ENCODE results near the gene BNIP3. TPM values are rescaled to one million over a fixed set of nuclear protein-coding genes. Genes with fewer than 3 reads are reported as not detected.
A peak's percentile ranks its signal among the peaks of the same experiment; 100 is the strongest.

The BNIP3 gene
- total and polyA plus RNA-seq, 2 of the 13 experiments (the other 11 are each of a cell fraction or from before 2014, with no cell fraction given), result 73.7 to 223 TPM

DNA sequence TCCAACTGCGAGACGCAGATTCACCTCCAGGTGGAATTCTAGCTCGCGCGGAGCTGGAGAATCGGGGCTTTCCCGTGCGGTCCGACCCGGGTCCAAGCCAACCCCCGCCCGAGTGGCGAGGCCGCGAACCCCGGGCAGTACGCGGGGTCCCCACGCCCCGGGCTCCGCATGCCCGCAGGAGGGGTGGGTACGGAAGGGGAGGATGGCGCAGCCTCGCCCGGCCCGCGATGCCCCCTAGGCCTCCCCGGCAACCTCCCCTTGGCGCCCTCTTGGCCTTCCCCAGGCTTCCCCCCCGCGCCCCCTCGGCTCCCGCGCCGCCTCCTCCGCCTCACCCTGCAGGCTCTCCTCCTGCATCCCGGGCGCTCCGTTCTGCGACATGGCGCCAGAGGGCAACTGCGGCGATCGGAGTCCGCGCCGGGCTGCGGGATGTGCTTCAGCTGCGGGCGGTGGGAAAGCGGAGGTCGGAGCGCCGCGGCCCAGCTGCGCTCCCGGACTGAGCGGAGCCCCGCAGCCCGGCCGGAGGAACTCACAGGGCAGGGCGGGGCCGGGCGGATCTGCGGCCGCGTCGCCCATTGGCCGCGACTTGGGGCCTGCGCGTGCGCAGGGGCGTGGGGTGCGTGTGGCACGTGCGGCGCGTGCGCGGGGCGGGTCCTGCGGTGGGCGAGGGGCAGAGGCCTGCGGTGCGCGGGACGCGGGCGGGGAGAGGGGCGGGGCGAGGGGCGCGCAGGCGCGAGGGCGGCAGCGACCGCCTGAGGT is at the start of gene BNIP3 (continued):
- TF ChIP-seq KDM3A (CRISPR knock-in tag; IDR thresholded peaks at IDR 0.05; ENCODE audit: low read depth) (peak; percentile 56; the same call in 1 of the 2 replicates), JDP2 (CRISPR knock-in tag; IDR thresholded peaks at IDR 0.05; ENCODE audit: borderline replicate concordance) (no peak), NCOA1 (CRISPR knock-in tag; IDR thresholded peaks at IDR 0.05) (no peak), ATAD3A (CRISPR knock-in tag; IDR thresholded peaks at IDR 0.05) (no peak), PAF1 (CRISPR knock-in tag; IDR thresholded peaks at IDR 0.05) (no peak), CENPX (CRISPR knock-in tag; IDR thresholded peaks at IDR 0.05) (no peak), SMARCE1 (IDR thresholded peaks at IDR 0.05; ENCODE audit: borderline replicate concordance) (no peak), ZNF644 (CRISPR knock-in tag; IDR thresholded peaks at IDR 0.05; ENCODE audit: low read depth) (no peak), ZC3H13 (CRISPR knock-in tag; IDR thresholded peaks at IDR 0.05) (peak; percentile 75; the same call in 1 of the 2 replicates), ZNF782 (CRISPR knock-in tag; IDR thresholded peaks at IDR 0.05; ENCODE audit: borderline replicate concordance) (no peak; the same call in 1 of the 2 replicates), ZNF629 (CRISPR knock-in tag; conservative IDR thresholded peaks at IDR 0.05) (no peak; the same call in 1 of the 2 replicates), MYNN (CRISPR knock-in tag; IDR thresholded peaks at IDR 0.05; ENCODE audit: low read depth) (no peak), MXI1 (IDR thresholded peaks at IDR 0.05; ENCODE audit: borderline replicate concordance, low read depth, low read length) (peak; percentile 61; the same call in 1 of the 3 replicates), DMAP1 (CRISPR knock-in tag; IDR thresholded peaks at IDR 0.05) (peak; percentile 49; the same call in 1 of the 2 replicates), AGO2 (optimal IDR thresholded peaks at IDR 0.05; ENCODE audit: low read depth, low read length) (peak; percentile 69), ZNF724P (CRISPR knock-in tag; IDR thresholded peaks at IDR 0.05; ENCODE audit: borderline replicate concordance) (peak; percentile 28; the same call in 1 of the 2 replicates)
- TF ChIP-seq, protein P1, sequence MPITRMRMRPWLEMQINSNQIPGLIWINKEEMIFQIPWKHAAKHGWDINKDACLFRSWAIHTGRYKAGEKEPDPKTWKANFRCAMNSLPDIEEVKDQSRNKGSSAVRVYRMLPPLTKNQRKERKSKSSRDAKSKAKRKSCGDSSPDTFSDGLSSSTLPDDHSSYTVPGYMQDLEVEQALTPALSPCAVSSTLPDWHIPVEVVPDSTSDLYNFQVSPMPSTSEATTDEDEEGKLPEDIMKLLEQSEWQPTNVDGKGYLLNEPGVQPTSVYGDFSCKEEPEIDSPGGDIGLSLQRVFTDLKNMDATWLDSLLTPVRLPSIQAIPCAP (CRISPR knock-in tag; IDR thresholded peaks at IDR 0.05; ENCODE audit: low read depth), result no peak
- TF ChIP-seq, protein P2, sequence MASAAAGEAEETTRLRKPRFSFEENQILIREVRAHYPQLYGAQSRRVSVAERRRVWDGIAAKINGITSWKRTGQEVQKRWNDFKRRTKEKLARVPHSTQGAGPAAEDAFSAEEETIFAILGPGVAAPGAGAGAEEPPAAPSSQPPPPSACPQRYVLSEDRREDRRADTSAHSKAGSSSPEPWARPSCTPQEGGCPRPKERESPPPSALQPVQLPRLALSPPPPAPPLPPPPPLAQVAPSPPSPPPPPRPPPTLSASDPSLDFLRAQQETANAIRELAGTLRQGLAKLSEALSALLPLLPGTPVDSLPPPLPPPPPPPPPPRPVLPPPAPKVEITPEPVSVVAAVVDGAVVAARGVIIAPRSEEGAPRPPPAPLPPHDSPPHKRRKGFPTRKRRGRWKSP (CRISPR knock-in tag; IDR thresholded peaks at IDR 0.05), result peak; percentile 80; the same call in 1 of the 2 replicates
- TF ChIP-seq, protein P3, sequence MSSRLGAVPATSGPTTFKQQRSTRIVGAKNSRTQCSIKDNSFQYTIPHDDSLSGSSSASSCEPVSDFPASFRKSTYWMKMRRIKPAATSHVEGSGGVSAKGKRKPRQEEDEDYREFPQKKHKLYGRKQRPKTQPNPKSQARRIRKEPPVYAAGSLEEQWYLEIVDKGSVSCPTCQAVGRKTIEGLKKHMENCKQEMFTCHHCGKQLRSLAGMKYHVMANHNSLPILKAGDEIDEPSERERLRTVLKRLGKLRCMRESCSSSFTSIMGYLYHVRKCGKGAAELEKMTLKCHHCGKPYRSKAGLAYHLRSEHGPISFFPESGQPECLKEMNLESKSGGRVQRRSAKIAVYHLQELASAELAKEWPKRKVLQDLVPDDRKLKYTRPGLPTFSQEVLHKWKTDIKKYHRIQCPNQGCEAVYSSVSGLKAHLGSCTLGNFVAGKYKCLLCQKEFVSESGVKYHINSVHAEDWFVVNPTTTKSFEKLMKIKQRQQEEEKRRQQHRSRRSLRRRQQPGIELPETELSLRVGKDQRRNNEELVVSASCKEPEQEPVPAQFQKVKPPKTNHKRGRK (CRISPR knock-in tag; IDR thresholded peaks at IDR 0.05), result no peak
- TF ChIP-seq, protein P4, sequence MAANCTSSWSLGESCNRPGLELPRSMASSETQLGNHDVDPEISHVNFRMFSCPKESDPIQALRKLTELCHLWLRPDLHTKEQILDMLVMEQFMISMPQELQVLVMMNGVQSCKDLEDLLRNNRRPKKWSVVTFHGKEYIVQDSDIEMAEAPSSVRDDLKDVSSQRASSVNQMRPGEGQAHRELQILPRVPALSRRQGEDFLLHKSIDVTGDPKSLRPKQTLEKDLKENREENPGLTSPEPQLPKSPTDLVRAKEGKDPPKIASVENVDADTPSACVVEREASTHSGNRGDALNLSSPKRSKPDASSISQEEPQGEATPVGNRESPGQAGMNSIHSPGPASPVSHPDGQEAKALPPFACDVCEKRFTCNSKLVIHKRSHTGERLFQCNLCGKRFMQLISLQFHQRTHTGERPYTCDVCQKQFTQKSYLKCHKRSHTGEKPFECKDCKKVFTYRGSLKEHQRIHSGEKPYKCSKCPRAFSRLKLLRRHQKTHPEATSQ (CRISPR knock-in tag; IDR thresholded peaks at IDR 0.05; ENCODE audit: borderline replicate concordance), result no peak
- TF ChIP-seq, protein P5, sequence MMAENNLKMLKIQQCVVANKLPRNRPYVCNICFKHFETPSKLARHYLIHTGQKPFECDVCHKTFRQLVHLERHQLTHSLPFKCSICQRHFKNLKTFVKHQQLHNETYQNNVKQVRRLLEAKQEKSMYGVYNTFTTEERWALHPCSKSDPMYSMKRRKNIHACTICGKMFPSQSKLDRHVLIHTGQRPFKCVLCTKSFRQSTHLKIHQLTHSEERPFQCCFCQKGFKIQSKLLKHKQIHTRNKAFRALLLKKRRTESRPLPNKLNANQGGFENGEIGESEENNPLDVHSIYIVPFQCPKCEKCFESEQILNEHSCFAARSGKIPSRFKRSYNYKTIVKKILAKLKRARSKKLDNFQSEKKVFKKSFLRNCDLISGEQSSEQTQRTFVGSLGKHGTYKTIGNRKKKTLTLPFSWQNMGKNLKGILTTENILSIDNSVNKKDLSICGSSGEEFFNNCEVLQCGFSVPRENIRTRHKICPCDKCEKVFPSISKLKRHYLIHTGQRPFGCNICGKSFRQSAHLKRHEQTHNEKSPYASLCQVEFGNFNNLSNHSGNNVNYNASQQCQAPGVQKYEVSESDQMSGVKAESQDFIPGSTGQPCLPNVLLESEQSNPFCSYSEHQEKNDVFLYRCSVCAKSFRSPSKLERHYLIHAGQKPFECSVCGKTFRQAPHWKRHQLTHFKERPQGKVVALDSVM (CRISPR knock-in tag; IDR thresholded peaks at IDR 0.05), result peak; percentile 77; the same call in 1 of the 2 replicates

All from HepG2 (cell line).